H1 (cell line): ENCODE results near the gene ZCCHC17. TPM values are rescaled to one million over a fixed set of nuclear protein-coding genes. Genes with fewer than 3 reads are reported as not detected.

Experiments
- CTCF ChIA-PET: fragments of 300-600 bp; sonication (Branson Sonifier 250); formaldehyde crosslinking; loops from one replicate; lab custom pipeline; 2021; ENCODE audit not compliant: partially characterized antibody; lab: Charles Lee
- POLR2A ChIA-PET: fragments of 300-600 bp; sonication (Branson Sonifier 250); formaldehyde crosslinking; loops from one replicate; lab custom pipeline; 2021; ENCODE audit warnings: inconsistent platforms; ENCODE audit not compliant: partially characterized antibody; lab: Charles Lee
- DNase-seq, 2 experiments: peaks; one replicate each; pipeline versions ENCODE4 v3.0.0 to v3.0.0-alpha.2; 2010 to 2022; ENCODE audit warnings: low spot score in 2 of 2, low read depth in 1 of 2, mixed read lengths in 1 of 2
- FAIRE-seq: peaks from 2 replicates; lab custom pipeline; 2011; peaks lifted over from hg19 to GRCh38; lab: Jason Lieb, UNC
- H2AFZ ChIP-seq: 2 replicates; pipeline ENCODE4 v1.8.1; 2012; ENCODE audit warnings: low read length, inconsistent platforms
- H2AK5ac ChIP-seq: 2 replicates; pipeline ENCODE4 v1.6.1; 2013; ENCODE audit warnings: low read depth, low read length
- H2BK120ac ChIP-seq: replicated peaks from 2 replicates; pipeline ENCODE3; 2013; ENCODE audit warnings: low read depth, low read length, inconsistent platforms
- H2BK12ac ChIP-seq: 2 replicates; pipeline ENCODE4 v1.6.1; 2013; ENCODE audit warnings: low read depth, low read length
- H2BK15ac ChIP-seq: 2 replicates; pipeline ENCODE4 v1.6.1; 2013; ENCODE audit warnings: low read length
- H2BK20ac ChIP-seq: 2 replicates; pipeline ENCODE4 v1.6.1; 2013; ENCODE audit warnings: low read length
- H2BK5ac ChIP-seq: 2 replicates; pipeline ENCODE4 v1.6.1; 2013; ENCODE audit warnings: low read depth, low read length
- H3K14ac ChIP-seq: 2 replicates; pipeline ENCODE4 v1.6.1; 2013; ENCODE audit warnings: inconsistent platforms; ENCODE audit not compliant: insufficient read length
- H3K18ac ChIP-seq: 2 replicates; pipeline ENCODE4 v1.6.1; 2013; ENCODE audit warnings: low read length; ENCODE audit errors: extremely low read depth
- H3K23ac ChIP-seq: 2 replicates; pipeline ENCODE4 v1.6.1; 2013; ENCODE audit warnings: inconsistent platforms; ENCODE audit not compliant: insufficient read length
- H3K23me2 ChIP-seq: 2 replicates; pipeline ENCODE4 v1.6.1; 2013; ENCODE audit warnings: low read depth, low read length
- H3K27ac ChIP-seq: 2 replicates; pipeline ENCODE4 v1.6.1; 2011; ENCODE audit warnings: low read depth, low read length, inconsistent platforms
- H3K27me3 ChIP-seq, 4 experiments: replicated peaks in 1 of 4; 1 replicate in 1 of 4; 2 replicates in 3 of 4; pipeline versions ENCODE4 v1.6.1 to v1.8.1; 2011 to 2013; ENCODE audit warnings: low read length in 3 of 4, mild to moderate bottlenecking in 3 of 4, inconsistent platforms in 2 of 4, mixed read lengths in 2 of 4, moderate library complexity in 1 of 4; ENCODE audit not compliant: control insufficient read depth in 3 of 4, insufficient read depth in 3 of 4; ENCODE audit errors: extremely low read depth in 1 of 4
- H3K36me3 ChIP-seq, 4 experiments: 2 replicates each; pipeline versions ENCODE4 v1.6.1 to v1.8.1; 2011 to 2013; ENCODE audit warnings: mild to moderate bottlenecking in 4 of 4, low read length in 3 of 4, moderate library complexity in 2 of 4, control low read depth in 1 of 4, inconsistent platforms in 1 of 4; ENCODE audit not compliant: insufficient read depth in 4 of 4, control insufficient read depth in 2 of 4
- H3K4ac ChIP-seq: replicated peaks from 2 replicates; pipeline ENCODE3; 2013; ENCODE audit warnings: low read length, low read depth, mixed read lengths, inconsistent platforms; ENCODE audit not compliant: insufficient read length
- H3K4me1 ChIP-seq, 4 experiments: replicated peaks in 1 of 4; 1 replicate in 1 of 4; 2 replicates in 3 of 4; pipeline versions ENCODE4 v1.6.1 to v1.8.1; 2011 to 2013; ENCODE audit warnings: low read length in 3 of 4, inconsistent platforms in 2 of 4, mixed read lengths in 1 of 4; ENCODE audit not compliant: insufficient read depth in 4 of 4, control insufficient read depth in 3 of 4
- H3K4me2 ChIP-seq, 2 experiments: 2 replicates each; pipeline versions ENCODE4 v1.6.1 to v1.8.1; 2011 to 2013; ENCODE audit warnings: low read depth in 2 of 2, low read length in 2 of 2, control low read depth in 1 of 2, inconsistent platforms in 1 of 2, mild to moderate bottlenecking in 1 of 2; ENCODE audit not compliant: insufficient read depth in 1 of 2
- H3K4me3 ChIP-seq, 4 experiments: fragments of 200-600, 300-600 bp in 1 of 4; sonication (generic), shearing (Covaris generic), sonication (Bioruptor Twin) in 1 of 4; 2 replicates each; pipeline versions ENCODE4 v1.5.1 to v1.8.1; 2011 to 2016; ENCODE audit warnings: low read length in 4 of 4, low read depth in 3 of 4, control low read depth in 2 of 4, inconsistent platforms in 2 of 4, mild to moderate bottlenecking in 2 of 4, mixed read lengths in 1 of 4, moderate library complexity in 1 of 4; ENCODE audit not compliant: insufficient read depth in 2 of 4; ENCODE audit errors: extremely low read depth in 1 of 4
- H3K56ac ChIP-seq: replicated peaks from 2 replicates; pipeline ENCODE3; 2013; ENCODE audit warnings: low read depth, mild to moderate bottlenecking, mixed read lengths, low read length, inconsistent platforms; ENCODE audit not compliant: insufficient read length
- H3K79me1 ChIP-seq: 2 replicates; pipeline ENCODE4 v1.6.1; 2013; ENCODE audit warnings: low read depth, low read length, control low read depth
- H3K79me2 ChIP-seq, 2 experiments: 2 replicates each; pipeline versions ENCODE4 v1.6.1 to v1.8.1; 2012 to 2013; ENCODE audit warnings: low read length in 2 of 2, mild to moderate bottlenecking in 2 of 2, inconsistent platforms in 1 of 2; ENCODE audit not compliant: insufficient read depth in 2 of 2, control insufficient read depth in 1 of 2
- H3K9ac ChIP-seq, 4 experiments: replicated peaks in 1 of 4; 1 replicate in 1 of 4; 2 replicates in 3 of 4; pipeline versions ENCODE4 v1.6.1 to v1.8.1; 2011 to 2013; ENCODE audit warnings: low read depth in 3 of 4, low read length in 3 of 4, control low read depth in 2 of 4, mild to moderate bottlenecking in 2 of 4, moderate library complexity in 2 of 4, inconsistent platforms in 1 of 4; ENCODE audit errors: extremely low read depth in 1 of 4
- H3K9me3 ChIP-seq, 2 experiments: 2 replicates each; pipeline versions ENCODE4 v1.6.1 to v1.8.1; 2012 to 2013; ENCODE audit warnings: mild to moderate bottlenecking in 2 of 2, moderate library complexity in 2 of 2, control low read depth in 1 of 2, inconsistent platforms in 1 of 2, low read depth in 1 of 2, low read length in 1 of 2, mixed read lengths in 1 of 2; ENCODE audit not compliant: insufficient read depth in 2 of 2
- H4K20me1 ChIP-seq, 2 experiments: replicated peaks in 1 of 2; 2 replicates each; pipeline versions ENCODE3 to v1.8.1; 2011 to 2013; ENCODE audit warnings: inconsistent platforms in 2 of 2, low read length in 2 of 2, mild to moderate bottlenecking in 1 of 2; ENCODE audit not compliant: insufficient read depth in 2 of 2, control insufficient read depth in 1 of 2
- H4K5ac ChIP-seq: 2 replicates; pipeline ENCODE4 v1.6.1; 2013; ENCODE audit warnings: low read length, low read depth, mixed read lengths, inconsistent platforms; ENCODE audit not compliant: insufficient read length
- H4K8ac ChIP-seq: 2 replicates; pipeline ENCODE4 v1.8.0; 2013; ENCODE audit warnings: mild to moderate bottlenecking, moderate library complexity, low read length, inconsistent platforms; ENCODE audit not compliant: insufficient read depth; ENCODE audit errors: extremely low read depth
- H4K91ac ChIP-seq: replicated peaks from 2 replicates; pipeline ENCODE3; 2013; ENCODE audit warnings: low read length, mixed read lengths, inconsistent platforms; ENCODE audit not compliant: insufficient read length
- CBX8 ChIP-seq: fragments of 300-800, 300-1000 bp; sonication (generic); IDR thresholded peaks from 2 replicates; pipeline ENCODE4 v1.7.1; 2016; ENCODE audit warnings: low read depth, low read length, borderline replicate concordance
- CEBPB ChIP-seq: IDR thresholded peaks from 2 replicates; pipeline ENCODE4 v1.6.1; 2012; ENCODE audit warnings: low read depth, low read length
- HDAC6 ChIP-seq: IDR thresholded peaks from one replicate; pipeline ENCODE4 v1.7.1; 2012; ENCODE audit warnings: low read depth, mild to moderate bottlenecking, inconsistent platforms, low read length, moderate library complexity
- JUND ChIP-seq: IDR thresholded peaks from 2 replicates; pipeline ENCODE4 v1.6.1; 2011; ENCODE audit warnings: mild to moderate bottlenecking, improper control_type of control experiment, low read length
- NRF1 ChIP-seq: IDR thresholded peaks from 2 replicates; pipeline ENCODE4 v1.6.1; 2011; ENCODE audit warnings: mild to moderate bottlenecking, low read depth, low read length, improper control_type of control experiment
- POLR2AphosphoS5 ChIP-seq: IDR thresholded peaks from 2 replicates; pipeline ENCODE4 v1.6.1; 2011; ENCODE audit warnings: low read depth, low read length
- SIX5 ChIP-seq: IDR thresholded peaks from 2 replicates; pipeline ENCODE4 v1.6.1; 2011; ENCODE audit warnings: mild to moderate bottlenecking, low read depth, low read length
- SP2 ChIP-seq: IDR thresholded peaks from 2 replicates; pipeline ENCODE4 v1.6.1; 2012; ENCODE audit warnings: mild to moderate bottlenecking, low read length, inconsistent platforms
- TAF1 ChIP-seq: IDR thresholded peaks from 2 replicates; pipeline ENCODE4 v1.6.1; 2011; ENCODE audit warnings: mild to moderate bottlenecking, low read depth, low read length
- WGBS, 2 experiments: shearing (Covaris generic) in 1 of 2; methylation state at CpG; one replicate each; pipeline versions ENCODE4 v1.1.6 to v1.1.7; 2013 to 2015; ENCODE audit warnings: low lambda C conversion rate in 2 of 2, mixed read lengths in 2 of 2, inconsistent platforms in 1 of 2, low coverage in 1 of 2, missing lambda C conversion rate in 1 of 2; ENCODE audit not compliant: insufficient replicate concordance in 2 of 2, insufficient coverage in 1 of 2, insufficient read length in 1 of 2; ENCODE audit errors: extremely low coverage in 1 of 2, missing lambda C conversion rate in 1 of 2; 5-methylcytosine and 5-hydroxymethylcytosine counted together
- polyA plus RNA-seq, 7 experiments: library from polyadenylated mRNA; depleted of rRNA in 3 of 7; stranded (reverse) in 5 of 7; unstranded in 2 of 7; fragments of >200 nt in 5 of 7; fragments of 200-250 nt in 2 of 7; gene quantifications; 1 replicate in 5 of 7; 2 replicates in 1 of 7; 4 replicates in 1 of 7; pipeline versions ENCODE4 v1.2.1 to v1.2.3, GENCODE V29; 2011 to 2013; ENCODE audit warnings: missing spikeins in 2 of 7, mixed read lengths in 2 of 7
- total RNA-seq: library from RNA; stranded (reverse); fragmentation: NEBNext Ultra II Directional; extraction: Animal tissue kit (Norgen Biotek cat#: 25700); gene quantifications from 2 replicates; pipeline ENCODE4 v1.2.1, GENCODE V29; 2021

Gene ZCCHC17
- total and polyA plus RNA-seq, 2 of the 8 experiments (the other 6 are each of a cell fraction or from before 2014, with no cell fraction given), result 51.6 to 59.3 TPM

DNA sequence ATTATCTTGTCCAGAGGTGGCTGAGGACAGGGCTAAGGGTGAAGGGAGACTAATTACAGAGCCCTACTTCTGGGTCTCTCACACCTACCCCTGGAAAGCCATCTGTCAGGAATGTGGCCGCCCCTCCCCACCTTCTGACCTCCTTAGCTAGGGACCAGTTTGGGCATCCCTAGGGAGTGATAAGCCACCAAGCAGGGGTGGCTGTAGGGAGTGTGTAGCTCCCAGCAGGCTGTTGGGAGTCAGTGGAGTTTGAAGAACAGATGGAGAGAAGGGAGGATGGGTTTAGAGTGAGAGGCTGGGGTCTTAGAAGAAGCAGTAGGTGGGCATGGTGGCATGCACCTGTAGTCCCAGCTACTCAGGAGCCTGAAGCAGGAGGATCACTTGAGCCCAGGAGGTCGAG, 115.4 kb downstream of the ZCCHC17 start:
- Histone ChIP-seq H3K36me3 (no peaks in the 10 kb centered on the region), H3K4me1 (peaks cover 10 to 27% (median 13%) of the 10 kb centered on the region in 4 experiments), H3K23me2 (peaks cover 11% of the 10 kb centered on the region), H2BK12ac (no peak overlapping the region), H3K56ac (no peak overlapping the region), H4K8ac (no peak overlapping the region), H3K23ac (no peak overlapping the region), H3K9me3 (no peaks in the 10 kb centered on the region), H3K4me3 (peak overlapping the region in 2 of 4 experiments; percentile 73 to 97; a peak in 3 of 8 replicates), H4K5ac (no peak overlapping the region), H2BK15ac (no peak overlapping the region), H3K4me2 (peak overlapping the region; percentile 78 to 99; a peak in 3 of 4 replicates), H3K4ac (no peak overlapping the region), H3K14ac (no peak overlapping the region), H2BK5ac (no peak overlapping the region), H2AFZ (no peak overlapping the region), H4K20me1 (no peaks in the 10 kb centered on the region), H2BK120ac (no peak overlapping the region), H3K27me3 (peaks cover 0 to 6% (median 2%) of the 10 kb centered on the region in 4 experiments; a peak in 3 of 7 replicates), H3K18ac (no peak overlapping the region), H2BK20ac (no peak overlapping the region), H3K27ac (no peak overlapping the region), H3K79me1 (0 out of 2 replicates have a peak, but pooled peaks cover 2% of the 10 kb centered on the region), H4K91ac (no peak overlapping the region), H3K79me2 (peaks cover 0 to 9% of the 10 kb centered on the region in 2 experiments; a peak in 1 of 4 replicates), H3K9ac (peak overlapping the region in 1 of 4 experiments; percentile 8; a peak in 1 of 7 replicates), H2AK5ac (no peak overlapping the region)
- CTCF ChIA-PET, result interaction anchor here (0.8 to 19.2 kb wide), 6 partner anchors 11 to 213 kb away, joined by 3 to 415 read pairs (median 5); no protein-coding TSS in a partner anchor
- FAIRE-seq, result no peak
- WGBS, 2 experiments, result 47% methylated on average over 1 of the region's 2 CpGs; no CpG with 5 or more reads in 1 of the 2 experiments
- no peak for DNase-seq
- POLR2A ChIA-PET, result interaction anchor here (1.0 to 1.4 kb wide), 4 partner anchors 13 to 39 kb away, joined by 3 to 4 read pairs (median 3); partner anchors contain the start of gene FABP3
- TF ChIP-seq POLR2AphosphoS5, result no peak
- no peak for TF ChIP-seq SIX5
- TF ChIP-seq NRF1, result no peak
- TF ChIP-seq HDAC6, result no peak
- TF ChIP-seq TAF1, result no peak
- TF ChIP-seq CBX8, result no peak
- TF ChIP-seq JUND, result no peak
- no peak for TF ChIP-seq CEBPB
- no peak for TF ChIP-seq SP2
